Measurements from ENCODE around the gene EVI5. TPM values are rescaled to one million over a fixed set of nuclear protein-coding genes. Genes with fewer than 3 reads are reported as not detected.
"Not testable (repeated sequence)": the region's sequence is repeated elsewhere in the genome, so short reads cannot be mapped to it uniquely, and the experiment has no call there.

The EVI5 gene
- polyA plus RNA-seq, 4 donors: 18.6 to 21.8 (median 21.3) TPM

DNA sequence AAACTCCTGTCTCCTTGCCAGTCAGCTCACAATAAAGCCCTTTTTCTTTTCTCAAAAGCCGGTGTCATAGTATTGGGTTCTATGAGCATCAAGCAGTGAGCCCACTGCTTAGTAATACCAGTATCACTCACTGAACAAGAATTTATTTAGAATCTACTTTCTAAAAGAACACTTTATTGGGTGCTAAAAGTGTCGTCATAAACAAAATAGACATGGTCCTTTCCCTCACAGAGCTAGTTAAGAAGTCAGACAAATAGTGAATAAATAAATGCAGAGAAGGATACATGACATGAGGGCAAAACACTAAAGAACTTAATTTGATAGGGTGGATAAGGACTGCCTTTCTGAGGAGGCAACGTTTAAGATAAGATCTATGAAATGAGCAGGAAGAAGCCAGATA lies 32.2 kb downstream of the EVI5 start:
- no peak for DNase-seq (ENCODE audit: low read depth in 4 of 4, low spot score in 3 of 4)

DNA sequence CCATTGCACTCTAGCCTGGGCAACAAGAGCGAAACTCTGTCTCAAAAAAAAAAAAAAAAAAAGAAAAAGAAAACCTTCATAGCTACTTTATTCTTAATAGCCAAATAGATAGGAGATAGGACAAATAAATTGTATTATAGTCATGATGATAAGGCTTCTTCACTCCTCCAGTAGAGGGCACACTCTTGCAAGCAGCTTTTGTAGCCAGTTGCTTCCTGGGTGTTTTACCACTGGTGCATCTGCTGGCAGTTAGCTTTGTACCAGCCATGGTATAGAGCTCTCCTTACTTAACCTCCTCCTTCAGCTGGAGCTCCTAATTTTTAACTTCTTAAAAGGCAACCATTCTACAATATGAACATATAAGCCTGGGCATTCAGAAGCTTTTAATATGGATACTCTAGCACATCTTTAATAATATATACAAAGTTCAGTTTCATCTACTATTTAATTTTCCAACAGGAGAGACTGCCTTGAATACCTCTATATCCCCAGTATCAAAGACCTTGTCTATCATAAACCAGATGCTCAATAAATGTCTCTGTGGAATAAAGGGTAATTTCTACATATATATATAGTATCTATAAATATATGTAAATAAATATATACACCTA lies 35.8 kb downstream of the EVI5 start:
- DNase-seq (ENCODE audit: low read depth in 4 of 4, low spot score in 3 of 4): no peak

- DNase-seq (ENCODE audit: low read depth in 4 of 4, low spot score in 3 of 4): no peak
These were observed 36.8 kb downstream of the EVI5 start for GRCh38 chr1:92748138-92748537.

- DNase-seq (ENCODE audit: low read depth in 4 of 4, low spot score in 3 of 4): no peak
These were observed 37.2 kb downstream of the EVI5 start for GRCh38 chr1:92747735-92748134.

GRCh38 chr1:92746255-92746654 lies 38.7 kb downstream of the EVI5 start:
- not testable (repeated sequence) for DNase-seq (ENCODE audit: low read depth in 4 of 4, low spot score in 3 of 4)

GRCh38 chr1:92743221-92743620 lies 41.7 kb downstream of the EVI5 start:
- DNase-seq (ENCODE audit: low read depth in 4 of 4, low spot score in 3 of 4): no peak

GRCh38 chr1:92739669-92740524 lies 45.0 kb downstream of the EVI5 start:
- no peak for DNase-seq (ENCODE audit: low read depth in 4 of 4, low spot score in 3 of 4)

GRCh38 chr1:92736395-92736794 lies 48.5 kb downstream of the EVI5 start:
- no peak for DNase-seq (ENCODE audit: low read depth in 4 of 4, low spot score in 3 of 4)

DNA sequence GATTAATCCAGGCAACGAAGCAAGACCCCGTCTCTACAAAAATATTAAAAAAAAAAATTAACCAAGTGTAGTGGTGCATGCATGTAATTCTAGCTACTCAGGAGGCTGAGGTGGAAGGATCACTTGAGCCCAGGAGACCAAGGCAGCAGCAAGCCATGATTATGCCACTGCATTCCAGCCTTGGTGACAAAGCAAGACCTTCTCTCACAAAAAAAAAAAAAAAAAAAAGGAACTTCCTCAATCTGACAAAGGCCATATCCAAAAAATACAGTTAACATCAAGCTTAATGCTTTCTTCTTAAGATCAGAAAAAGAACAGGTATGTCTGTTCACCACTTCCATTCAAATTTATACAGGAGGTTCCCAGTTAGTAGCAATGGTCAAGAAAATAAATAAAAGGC lies 54.4 kb downstream of the EVI5 start:
- DNase-seq (ENCODE audit: low read depth in 4 of 4, low spot score in 3 of 4): no peak

- DNase-seq (ENCODE audit: low read depth in 4 of 4, low spot score in 3 of 4): no peak
These were observed 56.2 kb downstream of the EVI5 start for GRCh38 chr1:92728697-92729096.

DNA sequence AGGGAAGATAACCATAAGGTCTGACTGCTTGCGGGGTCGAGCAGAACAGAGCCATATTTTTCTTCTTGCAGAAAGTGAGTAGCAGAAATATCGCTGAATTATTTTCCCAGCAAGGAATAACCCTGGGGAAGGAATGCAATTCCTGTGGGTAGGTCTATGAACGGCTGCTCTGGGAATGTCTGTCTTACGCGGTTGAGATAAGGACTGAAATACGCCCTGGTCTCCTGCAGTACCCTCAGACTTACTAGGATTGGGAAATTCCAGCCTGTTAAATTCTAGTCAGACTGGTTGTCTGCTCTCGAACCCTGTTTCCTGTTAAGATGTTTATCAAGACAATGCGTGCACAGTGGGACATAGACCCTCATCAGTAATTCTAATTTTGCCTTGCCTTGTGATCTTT lies 61.2 kb downstream of the EVI5 start:
- DNase-seq (ENCODE audit: low read depth in 4 of 4, low spot score in 3 of 4): not testable (repeated sequence)

- DNase-seq (ENCODE audit: low read depth in 4 of 4, low spot score in 3 of 4): no peak
These were observed 63.0 kb downstream of the EVI5 start for GRCh38 chr1:92721886-92722285.

DNA sequence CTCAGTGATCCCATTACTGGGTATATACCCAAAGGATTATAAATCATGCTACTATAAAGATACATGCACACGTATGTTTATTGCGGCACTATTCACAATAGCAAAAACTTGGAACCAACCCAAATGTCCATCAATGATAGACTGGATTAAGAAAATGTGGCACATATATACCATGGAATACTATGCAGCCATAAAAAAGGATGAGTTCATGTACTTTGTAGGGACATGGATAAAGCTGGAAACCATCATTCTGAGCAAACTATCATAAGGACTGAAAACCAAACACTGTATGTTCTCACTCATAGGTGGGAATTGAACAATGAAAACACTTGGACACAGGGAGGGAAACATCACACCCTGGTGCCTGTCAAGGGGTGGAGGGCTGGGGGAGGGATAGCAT lies 63.8 kb downstream of the EVI5 start:
- DNase-seq (ENCODE audit: low read depth in 4 of 4, low spot score in 3 of 4): not testable (repeated sequence)

GRCh38 chr1:92715476-92715951 lies 69.4 kb downstream of the EVI5 start:
- not testable (repeated sequence) for DNase-seq (ENCODE audit: low read depth in 4 of 4, low spot score in 3 of 4)

DNA sequence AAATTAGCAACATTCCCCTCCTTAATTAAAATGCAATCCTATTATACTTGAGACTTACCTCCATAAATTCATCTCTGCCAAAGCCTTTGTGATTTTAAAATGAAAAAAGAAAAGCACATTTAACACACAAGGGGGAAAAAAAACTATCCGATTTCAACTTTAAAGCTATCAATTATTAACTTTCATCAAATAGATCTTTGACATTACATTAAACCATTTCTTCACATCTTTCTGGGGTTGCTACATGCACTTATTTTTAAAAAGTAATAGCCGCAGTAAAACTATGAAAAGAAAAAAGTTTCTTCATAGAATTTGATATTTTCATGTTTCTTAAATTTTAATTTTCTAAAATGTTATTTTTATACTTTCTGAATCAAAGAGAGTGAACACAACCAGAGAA lies 71.0 kb downstream of the EVI5 start:
- no peak for DNase-seq (ENCODE audit: low read depth in 4 of 4, low spot score in 3 of 4)

GRCh38 chr1:92711473-92712165 lies 73.3 kb downstream of the EVI5 start:
- no peak for DNase-seq (ENCODE audit: low read depth in 4 of 4, low spot score in 3 of 4)

DNA sequence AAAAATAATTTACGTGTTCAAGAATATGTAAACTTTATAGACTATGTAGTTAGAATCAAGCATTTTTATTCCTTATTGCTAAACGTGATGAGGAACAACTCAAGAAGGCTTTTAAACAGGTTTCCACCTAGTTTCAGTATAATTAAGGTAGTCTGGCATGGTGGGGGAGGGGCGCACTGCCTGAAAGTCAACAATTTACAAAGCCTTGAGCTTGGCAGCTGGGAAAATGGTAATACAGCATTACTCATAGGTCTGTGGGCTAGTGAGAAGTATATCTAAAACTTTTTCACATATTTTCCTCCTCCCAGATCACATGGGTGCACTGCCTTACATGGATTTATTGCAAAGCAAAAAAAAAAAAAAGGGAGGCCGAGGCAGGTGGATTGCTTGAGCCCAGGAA lies 75.2 kb downstream of the EVI5 start:
- DNase-seq (ENCODE audit: low read depth in 4 of 4, low spot score in 3 of 4): peak in 1 of 4 donors; percentile 3

DNA sequence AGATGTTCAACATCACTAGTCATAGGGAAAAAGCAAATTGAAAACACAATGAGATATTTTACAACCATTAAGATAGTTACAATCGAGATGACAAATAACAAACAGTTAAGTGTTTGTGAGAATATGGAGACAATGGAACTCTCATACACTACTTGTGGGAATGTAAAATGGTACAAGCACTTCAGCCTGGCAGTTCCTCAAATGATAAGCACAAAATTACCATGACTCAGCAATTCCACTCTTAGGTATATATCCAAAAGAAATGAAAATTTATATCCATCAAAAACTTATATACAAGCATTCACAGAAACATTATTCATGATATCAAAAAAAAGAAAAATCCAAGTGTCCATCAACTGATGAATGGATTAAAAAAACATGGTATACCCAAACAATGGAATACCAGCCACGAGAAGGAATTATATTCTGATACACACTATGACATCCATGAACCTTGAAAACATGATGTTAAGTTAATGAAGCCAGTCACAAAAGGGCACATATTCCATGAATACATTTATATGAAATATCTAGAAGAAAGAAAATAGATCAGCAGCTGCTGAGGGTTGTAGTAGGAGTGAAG lies 76.4 kb downstream of the EVI5 start:
- no peak for DNase-seq (ENCODE audit: low read depth in 4 of 4, low spot score in 3 of 4)

- DNase-seq (ENCODE audit: low read depth in 4 of 4, low spot score in 3 of 4): no peak
These were observed 77.2 kb downstream of the EVI5 start for GRCh38 chr1:92707709-92708108.

DNA sequence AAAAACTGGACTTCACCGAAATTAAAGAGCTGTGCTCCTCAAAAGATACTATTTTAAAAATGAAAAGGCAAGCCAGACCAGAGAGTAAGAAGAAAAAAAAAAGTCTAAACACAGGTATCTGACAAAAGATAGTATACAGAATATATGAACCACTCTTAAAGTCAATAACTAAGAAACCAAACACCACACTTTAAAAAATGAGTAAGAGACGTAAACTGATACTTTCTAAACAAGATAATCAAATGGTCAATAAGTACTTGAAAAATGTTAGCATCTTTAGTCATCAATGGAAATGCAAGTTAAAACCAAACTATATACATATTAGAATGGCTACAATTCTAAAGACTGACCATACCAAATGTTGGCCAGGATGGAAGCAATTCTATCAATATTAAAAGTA lies 77.6 kb downstream of the EVI5 start:
- DNase-seq (ENCODE audit: low read depth in 4 of 4, low spot score in 3 of 4): no peak

- DNase-seq (ENCODE audit: low read depth in 4 of 4, low spot score in 3 of 4): no peak
These were observed 79.5 kb downstream of the EVI5 start for GRCh38 chr1:92705446-92705845.

Data from right renal pelvis (tissue), 4 donors.